IMR-90 (cell line): ENCODE results near the gene BIRC5. TPM values are rescaled to one million over a fixed set of nuclear protein-coding genes. Genes with fewer than 3 reads are reported as not detected.
A peak's percentile ranks its signal among the peaks of the same experiment; 100 is the strongest.

ENCODE experiments used
- ATAC-seq: fragments of 200-7000 bp; cut with Tn5 transposase; 2 replicates; pipeline ENCODE4 v1.9.1; 2020; ENCODE audit warnings: low read depth, mild to moderate bottlenecking, moderate library complexity
- BruUV-seq: library from RNA; stranded (reverse); fragments of 400-500 nt; replicated peaks from 2 replicates; lab custom pipeline; 2021; lab: Mats Ljungman, UMichigan
- CTCF ChIA-PET: fragments of 300-600 bp; formaldehyde crosslinking; extraction: SDS; loops from one replicate; lab custom pipeline; 2021; ENCODE audit warnings: antibody characterized with exemption; lab: Yijun Ruan, JAX
- POLR2A ChIA-PET: fragments of 300-600 bp; sonication (Branson Sonifier 250); formaldehyde crosslinking; loops from one replicate; lab custom pipeline; 2022; ENCODE audit warnings: antibody characterized with exemption; ENCODE audit not compliant: unreplicated experiment; lab: Charles Lee
- DNase-seq: peaks from one replicate; pipeline ENCODE4 v3.0.0; 2013
- H2AFZ ChIP-seq: replicated peaks from 2 replicates; pipeline ENCODE3; 2013; ENCODE audit warnings: low read length, mild to moderate bottlenecking; ENCODE audit not compliant: poor library complexity
- H2AK5ac ChIP-seq: 2 replicates; pipeline ENCODE4 v1.6.1; 2013; ENCODE audit warnings: low read depth, low read length, inconsistent platforms
- H2AK9ac ChIP-seq: replicated peaks from 2 replicates; pipeline ENCODE3; 2013; ENCODE audit warnings: mild to moderate bottlenecking, low read depth, low read length, moderate library complexity; ENCODE audit not compliant: poor library complexity
- H2BK120ac ChIP-seq: 2 replicates; pipeline ENCODE4 v1.6.1; 2013; ENCODE audit warnings: low read depth, low read length, inconsistent platforms
- H2BK15ac ChIP-seq: 3 replicates; pipeline ENCODE4 v1.6.1; 2013; ENCODE audit warnings: low read depth, low read length, inconsistent platforms
- H2BK20ac ChIP-seq: 2 replicates; pipeline ENCODE4 v1.6.1; 2013; ENCODE audit warnings: low read depth, mild to moderate bottlenecking, inconsistent platforms, low read length, moderate library complexity
- H2BK5ac ChIP-seq: 2 replicates; pipeline ENCODE4 v1.6.1; 2013; ENCODE audit warnings: mild to moderate bottlenecking, low read depth, low read length, inconsistent platforms; ENCODE audit not compliant: poor library complexity, severe bottlenecking
- H3K14ac ChIP-seq: replicated peaks from 2 replicates; pipeline ENCODE4 v1.6.1; 2013; ENCODE audit warnings: low read depth, low read length, inconsistent platforms
- H3K18ac ChIP-seq: 2 replicates; pipeline ENCODE4 v1.6.1; 2013; ENCODE audit warnings: low read depth, low read length, control low read depth
- H3K23ac ChIP-seq: 2 replicates; pipeline ENCODE4 v1.6.1; 2013; ENCODE audit warnings: low read depth, low read length, inconsistent platforms
- H3K27ac ChIP-seq: 2 replicates; pipeline ENCODE4 v1.5.1; 2013; ENCODE audit warnings: mild to moderate bottlenecking, control low read depth, low read length; ENCODE audit not compliant: insufficient read depth
- H3K27me3 ChIP-seq: 2 replicates; pipeline ENCODE4 v1.6.1; 2013; ENCODE audit warnings: low read length; ENCODE audit not compliant: control insufficient read depth, insufficient read depth
- H3K36me3 ChIP-seq: 2 replicates; pipeline ENCODE4 v1.6.1; 2013; ENCODE audit warnings: low read length, mixed read lengths; ENCODE audit not compliant: control insufficient read depth, insufficient read depth
- H3K4ac ChIP-seq: 2 replicates; pipeline ENCODE4 v1.6.1; 2013; ENCODE audit warnings: low read depth, low read length, inconsistent platforms
- H3K4me1 ChIP-seq: 2 replicates; pipeline ENCODE4 v1.6.1; 2013; ENCODE audit warnings: low read length, mixed read lengths; ENCODE audit not compliant: control insufficient read depth, insufficient read depth
- H3K4me2 ChIP-seq: 2 replicates; pipeline ENCODE4 v1.6.1; 2013; ENCODE audit warnings: low read depth, mild to moderate bottlenecking, control low read depth, low read length, moderate library complexity
- H3K4me3 ChIP-seq: 2 replicates; pipeline ENCODE4 v1.5.1; 2013; ENCODE audit warnings: low read depth, mild to moderate bottlenecking, control low read depth, low read length, moderate library complexity; ENCODE audit not compliant: insufficient read depth
- H3K56ac ChIP-seq: 2 replicates; pipeline ENCODE4 v1.6.1; 2013; ENCODE audit warnings: low read length, inconsistent platforms; ENCODE audit not compliant: insufficient read depth; ENCODE audit errors: extremely low read depth
- H3K79me1 ChIP-seq, 2 experiments: 2 replicates each; pipeline ENCODE4 v1.6.1; 2013; ENCODE audit warnings: low read length in 2 of 2, inconsistent platforms in 1 of 2, low read depth in 1 of 2
- H3K9ac ChIP-seq: 2 replicates; pipeline ENCODE4 v1.6.1; 2013; ENCODE audit warnings: low read depth, low read length, control low read depth
- H3K9me1 ChIP-seq: 2 replicates; pipeline ENCODE4 v1.6.1; 2013; ENCODE audit warnings: low read length, inconsistent platforms; ENCODE audit not compliant: insufficient read depth
- H3K9me3 ChIP-seq: 2 replicates; pipeline ENCODE4 v1.6.1; 2013; ENCODE audit warnings: low read length; ENCODE audit not compliant: control insufficient read depth, insufficient read depth
- H4K20me1 ChIP-seq: 2 replicates; pipeline ENCODE4 v1.6.1; 2013; ENCODE audit warnings: low read length, inconsistent platforms; ENCODE audit not compliant: insufficient read depth
- H4K5ac ChIP-seq: 2 replicates; pipeline ENCODE4 v1.6.1; 2013; ENCODE audit warnings: mild to moderate bottlenecking, low read depth, low read length, control low read depth
- H4K8ac ChIP-seq, 2 experiments: 2 replicates each; pipeline ENCODE4 v1.6.1; 2013; ENCODE audit warnings: low read depth in 2 of 2, low read length in 2 of 2, control low read depth in 1 of 2, inconsistent platforms in 1 of 2
- H4K91ac ChIP-seq: 2 replicates; pipeline ENCODE4 v1.6.1; 2013; ENCODE audit warnings: low read depth, low read length, inconsistent platforms; ENCODE audit not compliant: insufficient read depth
- CEBPB ChIP-seq: IDR thresholded peaks from 2 replicates; pipeline ENCODE4 v1.6.1; 2012; ENCODE audit warnings: low read depth, low read length, improper control_type of control experiment
- MXI1 ChIP-seq: IDR thresholded peaks from 2 replicates; pipeline ENCODE4 v1.6.1; 2012; ENCODE audit warnings: low read depth, mild to moderate bottlenecking, low read length, moderate library complexity, borderline replicate concordance
- WGBS, 2 experiments: methylation state at CpG; one replicate each; pipeline versions ENCODE4 v1.1.5 to v1.1.7; 2013; ENCODE audit warnings: missing lambda C conversion rate in 2 of 2; ENCODE audit not compliant: insufficient read length in 1 of 2; ENCODE audit errors: extremely low coverage in 2 of 2; 5-methylcytosine and 5-hydroxymethylcytosine counted together
- dilution Hi-C: fragments of 300-500 bp; cut with HindIII; formaldehyde crosslinking; loops from one replicate; pipeline ENCODE4 v1.14.3; 2018; ENCODE audit warnings: low sequenced_read_pairs; ENCODE audit not compliant: unreplicated experiment
- in situ Hi-C: fragments of 300-500 bp; cut with MboI; formaldehyde crosslinking; loops from 3 replicates; pipeline ENCODE4 v1.14.3; 2019; ENCODE audit warnings: low sequenced_read_pairs, inconsistent platforms, mixed read lengths
- intact Hi-C: fragments of 100-400 bp; cut with micrococcal nuclease; formaldehyde crosslinking; loops from 2 replicates; pipeline ENCODE4 v1.10.0; 2022
- polyA plus RNA-seq, 3 experiments: library from polyadenylated mRNA; depleted of rRNA; stranded (reverse); fragments of >200 nt; gene quantifications; 2 replicates each; pipeline ENCODE4 v1.2.3, GENCODE V29; 2012; ENCODE audit warnings: low replicate concordance in 1 of 3
- total RNA-seq: library from RNA; depleted of rRNA; stranded (reverse); fragments of >200 nt; gene quantifications from 2 replicates; pipeline ENCODE4 v1.2.3, GENCODE V29; 2012

BIRC5 gene
- total and polyA plus RNA-seq, 2 of the 4 experiments (the other 2 are of a cell fraction), result 16.6 to 52.7 TPM

- no peak overlapping the region for H2BK15ac ChIP-seq
- no peak overlapping the region for H3K9ac ChIP-seq
- DNase-seq (no peak), ATAC-seq (no peak)
- H3K4me3 ChIP-seq, result no peak overlapping the region
- H3K4me1 ChIP-seq, result peaks cover 11% of the 10 kb centered on the region
- peaks cover 8% of the 10 kb centered on the region; the same call in 1 of the 2 replicates for H3K9me1 ChIP-seq
- no peaks in the 10 kb centered on the region for H3K27me3 ChIP-seq
- dilution Hi-C loops (no loop called here), intact Hi-C loops (no loop called here), in situ Hi-C loops (no loop called here)
- peaks cover 0 to 30% of the 10 kb centered on the region in 2 experiments; a peak in 2 of 4 replicates for H3K79me1 ChIP-seq
- POLR2A ChIA-PET, result interaction anchor here (0.6 kb wide), 1 partner anchor 634 kb away, joined by 3 read pairs; no protein-coding TSS in a partner anchor
- peak overlapping the region; percentile 3; the same call in 1 of the 2 replicates for H3K14ac ChIP-seq
- no peak overlapping the region for H4K5ac ChIP-seq
- BruUV-seq, result no TSS peak
- H2BK120ac ChIP-seq, result peak overlapping the region; percentile 23; the same call in 1 of the 2 replicates
- H4K91ac ChIP-seq, result 0 out of 2 replicates have a peak overlapping the region, but pooled peaks have one; percentile 23
- no peak overlapping the region for H3K18ac ChIP-seq
- CTCF ChIA-PET, result no interaction called here
- peak overlapping the region; percentile 36; the same call in 1 of the 2 replicates for H2BK20ac ChIP-seq
- no peak overlapping the region for H3K56ac ChIP-seq
- no peaks in the 10 kb centered on the region; the same call in 1 of the 2 replicates for H3K36me3 ChIP-seq
- peaks cover 6% of the 10 kb centered on the region; the same call in 1 of the 2 replicates for H4K20me1 ChIP-seq
- 0 out of 2 replicates have a peak overlapping the region, but pooled peaks have one; percentile 41 for H3K23ac ChIP-seq
- H4K8ac ChIP-seq, result peak overlapping the region in 1 of 2 experiments; percentile 4; a peak in 1 of 4 replicates
- peak overlapping the region; percentile 11 for H2AK9ac ChIP-seq
- peak overlapping the region; percentile 7; the same call in 1 of the 2 replicates for H2AK5ac ChIP-seq
- no peak overlapping the region for H2BK5ac ChIP-seq
- H2AFZ ChIP-seq, result peak overlapping the region; percentile 18
- no peak overlapping the region for H3K27ac ChIP-seq
- peak overlapping the region; percentile 5; the same call in 1 of the 2 replicates for H3K4me2 ChIP-seq
- H3K9me3 ChIP-seq, result no peaks in the 10 kb centered on the region
- H3K4ac ChIP-seq, result peak overlapping the region; percentile 30; the same call in 1 of the 2 replicates
- 20% methylated on average over 1 of the region's 11 CpGs; no CpG with 5 or more reads in 1 of the 2 experiments for WGBS, 2 experiments
- TF ChIP-seq MXI1 (no peak), CEBPB (no peak)
These were observed 40.8 kb upstream of the BIRC5 start for GRCh38 chr17:78173097-78173715.
